MM.1S (cell line): Measurements from ENCODE around the gene CIPC.

Experiments
- DNase-seq: peaks from one replicate; pipeline ENCODE4 v3.0.0-alpha.2; 2015
- H2AFZ ChIP-seq: fragments of 300-600 bp; sonication (generic); 2 replicates; pipeline ENCODE4 v1.6.0; 2016; ENCODE audit warnings: antibody characterized with exemption, low read length
- H3F3A ChIP-seq: fragments of 300-600 bp; sonication (generic); 2 replicates; pipeline ENCODE4 v1.6.1; 2016; ENCODE audit warnings: mild to moderate bottlenecking, antibody characterized with exemption, low read length, moderate library complexity, mixed read lengths; ENCODE audit not compliant: insufficient read depth
- H3K27ac ChIP-seq: fragments of 300-600 bp; sonication (generic); 2 replicates; pipeline ENCODE4 v1.5.1; 2016; ENCODE audit warnings: mild to moderate bottlenecking, low read length
- H3K27me3 ChIP-seq: fragments of 300-600 bp; sonication (generic); replicated peaks from 2 replicates; pipeline ENCODE4 v1.6.0; 2016; ENCODE audit warnings: low read length; ENCODE audit not compliant: insufficient read depth
- H3K36me3 ChIP-seq: fragments of 300-600 bp; sonication (generic); replicated peaks from 2 replicates; pipeline ENCODE4 v1.6.1; 2016; ENCODE audit warnings: mild to moderate bottlenecking, low read length, mixed read lengths; ENCODE audit not compliant: insufficient read depth
- H3K4me1 ChIP-seq: fragments of 300-600 bp; sonication (generic); 2 replicates; pipeline ENCODE4 v1.6.1; 2016; ENCODE audit warnings: low read length, mixed read lengths
- H3K4me2 ChIP-seq: fragments of 300-600 bp; sonication (generic); 2 replicates; pipeline ENCODE4 v1.6.0; 2016; ENCODE audit warnings: low read depth, low read length
- H3K4me3 ChIP-seq: fragments of 300-600 bp; sonication (generic); 2 replicates; pipeline ENCODE4 v1.5.1; 2016; ENCODE audit warnings: low read length, mixed read lengths
- H3K79me2 ChIP-seq: fragments of 300-600 bp; sonication (generic); 2 replicates; pipeline ENCODE4 v1.6.1; 2016; ENCODE audit warnings: mixed run types, low read length, mixed read lengths
- H3K9ac ChIP-seq: fragments of 300-600 bp; sonication (generic); 2 replicates; pipeline ENCODE4 v1.6.1; 2016; ENCODE audit warnings: low read length, mixed read lengths
- H3K9me2 ChIP-seq: fragments of 300-600 bp; sonication (generic); replicated peaks from 2 replicates; pipeline ENCODE4 v1.6.1; 2016; ENCODE audit warnings: mild to moderate bottlenecking, low read length, mixed read lengths; ENCODE audit not compliant: insufficient read depth
- H3K9me3 ChIP-seq: fragments of 300-600 bp; sonication (generic); replicated peaks from 2 replicates; pipeline ENCODE4 v1.6.1; 2016; ENCODE audit warnings: mild to moderate bottlenecking, low read length, mixed read lengths; ENCODE audit not compliant: insufficient read depth
- H4K20me1 ChIP-seq: fragments of 300-600 bp; sonication (generic); 2 replicates; pipeline ENCODE4 v1.6.1; 2016; ENCODE audit warnings: mild to moderate bottlenecking, low read length, moderate library complexity, mixed read lengths; ENCODE audit not compliant: insufficient read depth
- CTCF ChIP-seq: fragments of 300-600 bp; sonication (generic); IDR thresholded peaks from 2 replicates; pipeline ENCODE4 v1.5.1; 2016; ENCODE audit warnings: antibody characterized with exemption, low read length, mixed read lengths
- EZH2 ChIP-seq: fragments of 300-600 bp; sonication (generic); optimal IDR thresholded peaks from 2 replicates; pipeline ENCODE3; 2017; ENCODE audit warnings: low read depth, mild to moderate bottlenecking, antibody characterized with exemption, low read length, mixed read lengths
- EZH2phosphoT487 ChIP-seq: fragments of 300-600 bp; sonication (generic); IDR thresholded peaks from 2 replicates; pipeline ENCODE4 v1.6.1; 2018; ENCODE audit warnings: antibody characterized with exemption, low read length

CIPC gene

GRCh38 chr14:77130386-77130785, 32.3 kb downstream of the CIPC start:
- Histone ChIP-seq H3K4me1 (no peaks in the 10 kb centered on the region), H3K9ac (no peak overlapping the region), H3K9me2 (no peaks in the 10 kb centered on the region), H3K27me3 (peaks cover 7% of the 10 kb centered on the region), H3K4me3 (no peak overlapping the region), H4K20me1 (no peaks in the 10 kb centered on the region), H3K9me3 (no peaks in the 10 kb centered on the region), H3K79me2 (no peaks in the 10 kb centered on the region), H3F3A (no peaks in the 10 kb centered on the region), H2AFZ (no peak overlapping the region), H3K36me3 (no peaks in the 10 kb centered on the region), H3K27ac (no peak overlapping the region), H3K4me2 (no peak overlapping the region)
- TF ChIP-seq EZH2phosphoT487 (no peak), CTCF (no peak), EZH2 (no peak)
- DNase-seq = no peak

- H3K4me2 ChIP-seq = no peak overlapping the region
- no peak overlapping the region for H3K4me3 ChIP-seq
- no peak for DNase-seq
- no peak overlapping the region for H3K27ac ChIP-seq
- no peaks in the 10 kb centered on the region for H3K9me2 ChIP-seq
- TF ChIP-seq EZH2phosphoT487 = no peak
- no peak for TF ChIP-seq EZH2
- TF ChIP-seq CTCF = no peak
- H3K4me1 ChIP-seq = no peaks in the 10 kb centered on the region
- H3K36me3 ChIP-seq = no peaks in the 10 kb centered on the region
- H3K9ac ChIP-seq = no peak overlapping the region
- no peaks in the 10 kb centered on the region for H3K79me2 ChIP-seq
- H2AFZ ChIP-seq = no peak overlapping the region
- H4K20me1 ChIP-seq = no peaks in the 10 kb centered on the region
- H3F3A ChIP-seq = no peaks in the 10 kb centered on the region
- no peaks in the 10 kb centered on the region for H3K9me3 ChIP-seq
- peaks cover 1% of the 10 kb centered on the region; the same call in 1 of the 2 replicates for H3K27me3 ChIP-seq
Observed at GRCh38 chr14:77131206-77131605, 33.1 kb downstream of the CIPC start.

DNA sequence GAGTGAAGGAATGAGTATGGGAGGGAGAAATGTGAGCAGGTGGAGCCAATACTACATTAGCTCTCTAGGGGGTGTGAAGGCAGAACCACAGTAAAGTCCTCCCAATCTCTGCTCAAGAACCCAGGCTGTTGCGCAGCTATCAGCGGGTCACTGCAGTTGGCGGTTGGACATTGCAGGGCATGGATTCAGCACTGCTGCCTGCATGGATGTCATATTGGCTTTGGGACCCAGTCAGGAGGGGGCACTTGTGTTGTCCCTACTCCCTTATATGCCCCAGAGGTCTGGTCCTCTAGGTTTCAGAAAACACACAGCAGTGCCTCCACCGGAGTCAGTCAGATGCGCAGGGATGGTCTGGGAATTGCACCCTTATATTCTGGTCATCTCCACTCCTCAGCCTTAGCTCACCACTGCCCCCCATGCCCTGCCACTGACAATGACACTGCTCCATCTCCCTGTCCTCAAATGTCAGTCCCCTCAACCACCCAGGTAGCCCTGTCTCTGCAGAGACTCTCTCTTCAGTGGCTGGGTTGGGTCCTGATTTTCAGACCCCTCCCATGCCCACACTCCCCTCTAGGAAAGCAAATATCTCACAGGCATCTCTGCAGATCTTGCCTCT, 33.9 kb downstream of the CIPC start:
- DNase-seq = no peak
- no peaks in the 10 kb centered on the region for H3F3A ChIP-seq
- no peak overlapping the region for H3K4me2 ChIP-seq
- no peaks in the 10 kb centered on the region for H3K79me2 ChIP-seq
- H3K9me3 ChIP-seq = no peaks in the 10 kb centered on the region
- H3K27ac ChIP-seq = no peak overlapping the region
- no peaks in the 10 kb centered on the region for H4K20me1 ChIP-seq
- no peaks in the 10 kb centered on the region for H3K4me1 ChIP-seq
- TF ChIP-seq EZH2phosphoT487 (no peak), EZH2 (no peak), CTCF (no peak)
- no peak overlapping the region for H3K4me3 ChIP-seq
- H3K27me3 ChIP-seq = no peaks in the 10 kb centered on the region; the same call in 1 of the 2 replicates
- no peak overlapping the region for H2AFZ ChIP-seq
- no peaks in the 10 kb centered on the region for H3K9me2 ChIP-seq
- H3K36me3 ChIP-seq = no peaks in the 10 kb centered on the region
- no peak overlapping the region for H3K9ac ChIP-seq
